ENCODE data around the gene EFHC1. TPM values are rescaled to one million over a fixed set of nuclear protein-coding genes. Genes with fewer than 3 reads are reported as not detected.

EFHC1 gene
- total and polyA plus RNA-seq, 2 donors (not counting 1 experiment from before 2014, with no cell fraction given), result 19.4 to 34.8 TPM

DNA sequence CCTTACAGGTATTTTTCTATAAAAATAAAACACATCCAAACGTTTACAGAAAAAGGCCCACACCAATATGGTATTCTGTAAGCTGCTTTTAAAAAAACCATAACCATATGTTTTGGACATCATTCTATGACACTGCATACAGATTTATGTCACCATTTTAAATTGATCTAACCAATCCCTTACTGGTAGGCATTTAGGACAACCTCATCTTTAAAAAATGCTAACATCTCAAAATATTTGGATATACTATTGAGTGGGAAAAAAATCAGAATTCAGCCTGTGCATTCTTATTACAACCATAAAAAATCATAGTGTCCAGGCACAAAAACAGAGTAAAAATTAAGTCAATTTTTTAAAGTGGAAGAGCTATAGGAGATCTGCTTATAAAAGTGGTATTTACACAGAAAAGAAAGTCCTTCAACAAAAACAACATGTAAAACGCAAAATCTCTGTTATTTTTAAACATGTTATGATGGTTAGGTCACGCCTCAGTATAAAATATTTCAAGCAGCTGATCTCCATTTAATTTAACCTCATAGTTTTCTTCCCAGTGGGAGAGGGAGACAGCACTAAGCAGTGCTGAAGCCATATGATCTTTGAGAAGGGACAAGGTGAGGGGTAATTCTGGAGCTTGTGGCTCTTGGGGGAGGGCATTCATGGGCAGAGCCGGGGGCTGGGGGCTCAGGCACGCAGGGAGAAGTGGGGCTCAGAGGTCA lies 135.5 kb downstream of the EFHC1 start:
- no peaks in the 10 kb centered on the region for H3K36me3 ChIP-seq (replicated peaks in 1 of 2; ENCODE audit: control extremely low read depth in 1 of 2, control insufficient read depth in 1 of 2, extremely low read depth in 1 of 2, insufficient read depth in 2 of 2, low read length in 1 of 2)

More for the DNA sequence above, 135.5 kb downstream of the EFHC1 start:
- Histone ChIP-seq H3K27me3 (replicated peaks in 1 of 4; ENCODE audit: control extremely low read depth in 1 of 4, control insufficient read depth in 3 of 4, insufficient read depth in 4 of 4, low read length in 3 of 4) (no peaks in the 10 kb centered on the region), H4K20me1 (ENCODE audit: control insufficient read depth, insufficient read depth, low read length, poor library complexity, severe bottlenecking) (peaks cover 16% of the 10 kb centered on the region), H3K4me2 (replicated peaks; ENCODE audit: low read depth, low read length, poor library complexity, severe bottlenecking) (no peak overlapping the region), H3K79me2 (ENCODE audit: control insufficient read depth, insufficient read depth, low read length) (peaks cover 41% of the 10 kb centered on the region), H3K27ac (ENCODE audit: low read length in 2 of 2) (no peak overlapping the region), H3K4me3 (ENCODE audit: control extremely low read depth in 1 of 5, extremely low read depth in 1 of 5, insufficient read depth in 1 of 5, low read depth in 2 of 5, low read length in 4 of 5) (no peak overlapping the region), H3K4me1 (ENCODE audit: control insufficient read depth in 2 of 2, insufficient read depth in 2 of 2, low read length in 2 of 2) (peaks cover 7 to 16% of the 10 kb centered on the region in 2 donors), H3K9me3 (ENCODE audit: control extremely low read depth in 1 of 3, control insufficient read depth in 2 of 3, insufficient read depth in 1 of 3, low read length in 2 of 3) (no peaks in the 10 kb centered on the region), H3K9ac (ENCODE audit: low read length) (no peak overlapping the region), H2AFZ (ENCODE audit: insufficient read depth, low read depth, low read length, poor library complexity, severe bottlenecking) (no peak overlapping the region)
- ATAC-seq (ENCODE audit: low read depth), result no peak
- WGBS (ENCODE audit: insufficient coverage), result 100% methylated on average over 2 of the region's 5 CpGs
- intact Hi-C loops (cut with micrococcal nuclease), result no loop called here
- Mint-ChIP-seq H3K9me3 (ENCODE audit: insufficient read depth) (no peaks in the 10 kb centered on the region), H3K4me1 (peaks cover 32% of the 10 kb centered on the region), H3K27ac (no peak overlapping the region), H3K27me3 (no peaks in the 10 kb centered on the region), H3K4me3 (no peak overlapping the region)
- CTCF ChIA-PET, result no interaction called here
- POLR2A ChIA-PET, result no interaction called here
- TF ChIP-seq, protein P1, sequence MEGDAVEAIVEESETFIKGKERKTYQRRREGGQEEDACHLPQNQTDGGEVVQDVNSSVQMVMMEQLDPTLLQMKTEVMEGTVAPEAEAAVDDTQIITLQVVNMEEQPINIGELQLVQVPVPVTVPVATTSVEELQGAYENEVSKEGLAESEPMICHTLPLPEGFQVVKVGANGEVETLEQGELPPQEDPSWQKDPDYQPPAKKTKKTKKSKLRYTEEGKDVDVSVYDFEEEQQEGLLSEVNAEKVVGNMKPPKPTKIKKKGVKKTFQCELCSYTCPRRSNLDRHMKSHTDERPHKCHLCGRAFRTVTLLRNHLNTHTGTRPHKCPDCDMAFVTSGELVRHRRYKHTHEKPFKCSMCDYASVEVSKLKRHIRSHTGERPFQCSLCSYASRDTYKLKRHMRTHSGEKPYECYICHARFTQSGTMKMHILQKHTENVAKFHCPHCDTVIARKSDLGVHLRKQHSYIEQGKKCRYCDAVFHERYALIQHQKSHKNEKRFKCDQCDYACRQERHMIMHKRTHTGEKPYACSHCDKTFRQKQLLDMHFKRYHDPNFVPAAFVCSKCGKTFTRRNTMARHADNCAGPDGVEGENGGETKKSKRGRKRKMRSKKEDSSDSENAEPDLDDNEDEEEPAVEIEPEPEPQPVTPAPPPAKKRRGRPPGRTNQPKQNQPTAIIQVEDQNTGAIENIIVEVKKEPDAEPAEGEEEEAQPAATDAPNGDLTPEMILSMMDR (IDR thresholded peaks at IDR 0.05), result no peak
- TF ChIP-seq EZH2 (IDR thresholded peaks at IDR 0.05; ENCODE audit: borderline replicate concordance, insufficient read depth, low read depth, low read length, poor library complexity, severe bottlenecking), result no peak
- DNase-seq, result no peak

Data from B cell (primary cell).